Effector memory CD8-positive, alpha-beta T cell (primary cell): ENCODE data around the gene SULT1A3.
"Not testable (repeated sequence)": the region's sequence is repeated elsewhere in the genome, so short reads cannot be mapped to it uniquely, and the experiment has no call there.

ENCODE experiments used
- ATAC-seq: fragments of 150-1000 bp; cut with Tn5 transposase; replicated peaks from 2 replicates; pipeline ENCODE4 v1.10.0; 2021; ENCODE audit warnings: mild to moderate bottlenecking, moderate library complexity
- DNase-seq, 3 experiments: peaks; one replicate each; pipeline ENCODE4 v3.0.0; 2021
- H3K27ac Mint-ChIP-seq, 2 donors: one replicate each; pipeline ENCODE4 v1.8.0; 2022; ENCODE audit warnings: mild to moderate bottlenecking in 2 of 2, mixed read lengths in 2 of 2, moderate library complexity in 2 of 2
- H3K27me3 Mint-ChIP-seq, 2 donors: one replicate each; pipeline ENCODE4 v1.8.0; 2022; ENCODE audit warnings: mixed read lengths in 2 of 2
- H3K36me3 Mint-ChIP-seq: one replicate; pipeline ENCODE4 v1.8.0; 2022; ENCODE audit warnings: mild to moderate bottlenecking, moderate library complexity, mixed read lengths; ENCODE audit not compliant: insufficient read depth
- H3K4me1 Mint-ChIP-seq, 2 donors: one replicate each; pipeline ENCODE4 v1.8.0; 2022; ENCODE audit warnings: low read depth in 2 of 2, mixed read lengths in 2 of 2
- H3K4me3 Mint-ChIP-seq, 2 donors: one replicate each; pipeline ENCODE4 v1.8.0; 2022; ENCODE audit warnings: mild to moderate bottlenecking in 2 of 2, mixed read lengths in 2 of 2, moderate library complexity in 2 of 2
- H3K9me3 Mint-ChIP-seq, 2 donors: one replicate each; pipeline ENCODE4 v1.8.0; 2022; ENCODE audit warnings: mixed read lengths in 2 of 2

The SULT1A3 gene

DNA sequence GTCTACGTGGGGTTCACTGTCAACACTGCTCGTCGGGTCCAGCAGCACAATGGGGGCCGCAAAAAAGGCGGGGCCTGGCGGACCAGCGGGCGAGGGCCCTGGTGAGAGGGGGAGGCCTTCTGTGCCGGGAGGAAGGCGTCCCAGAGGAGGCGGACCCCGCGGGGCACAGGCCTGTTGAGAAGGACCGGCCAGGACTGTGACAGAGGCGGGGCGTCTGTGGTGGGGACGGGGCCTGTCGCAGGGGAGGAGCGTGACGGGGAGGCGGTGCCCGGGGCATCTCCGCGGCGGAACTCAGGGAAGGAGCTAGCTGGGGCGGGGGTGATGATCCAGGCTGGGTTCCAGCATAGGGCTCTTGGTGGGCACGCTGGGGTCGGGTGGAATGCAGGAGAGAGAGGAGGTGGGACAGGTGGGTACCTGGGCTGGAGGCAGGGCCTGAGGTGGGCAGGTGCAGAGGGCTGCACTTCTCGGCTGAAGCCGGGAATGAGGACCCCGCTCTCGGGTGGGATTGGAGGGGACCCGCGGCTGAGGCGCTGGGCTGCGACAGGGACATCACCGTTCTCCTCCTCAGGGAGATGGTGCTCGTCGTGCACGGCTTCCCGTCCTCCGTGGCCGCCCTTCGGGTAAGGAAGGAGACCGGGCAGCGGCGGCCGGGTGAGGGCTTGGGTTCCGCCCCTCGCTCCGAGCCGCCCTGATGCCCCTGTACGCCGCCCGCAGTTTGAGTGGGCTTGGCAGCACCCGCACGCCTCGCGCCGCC is 4.7 kb upstream of the SULT1A3 start:
- peak in 1 of 3 experiments; percentile 27 for DNase-seq
- H3K4me3 Mint-ChIP-seq, H3K27ac Mint-ChIP-seq, H3K36me3 Mint-ChIP-seq, H3K27me3 Mint-ChIP-seq, H3K9me3 Mint-ChIP-seq, H3K4me1 Mint-ChIP-seq: not testable (repeated sequence)
- peak; percentile 72 for ATAC-seq

GRCh38 chr16:30197001-30197400 is 2.1 kb upstream of the SULT1A3 start:
- H3K27ac Mint-ChIP-seq, H3K36me3 Mint-ChIP-seq, H3K4me3 Mint-ChIP-seq, H3K4me1 Mint-ChIP-seq, DNase-seq, H3K9me3 Mint-ChIP-seq, ATAC-seq, H3K27me3 Mint-ChIP-seq: not testable (repeated sequence)

DNA sequence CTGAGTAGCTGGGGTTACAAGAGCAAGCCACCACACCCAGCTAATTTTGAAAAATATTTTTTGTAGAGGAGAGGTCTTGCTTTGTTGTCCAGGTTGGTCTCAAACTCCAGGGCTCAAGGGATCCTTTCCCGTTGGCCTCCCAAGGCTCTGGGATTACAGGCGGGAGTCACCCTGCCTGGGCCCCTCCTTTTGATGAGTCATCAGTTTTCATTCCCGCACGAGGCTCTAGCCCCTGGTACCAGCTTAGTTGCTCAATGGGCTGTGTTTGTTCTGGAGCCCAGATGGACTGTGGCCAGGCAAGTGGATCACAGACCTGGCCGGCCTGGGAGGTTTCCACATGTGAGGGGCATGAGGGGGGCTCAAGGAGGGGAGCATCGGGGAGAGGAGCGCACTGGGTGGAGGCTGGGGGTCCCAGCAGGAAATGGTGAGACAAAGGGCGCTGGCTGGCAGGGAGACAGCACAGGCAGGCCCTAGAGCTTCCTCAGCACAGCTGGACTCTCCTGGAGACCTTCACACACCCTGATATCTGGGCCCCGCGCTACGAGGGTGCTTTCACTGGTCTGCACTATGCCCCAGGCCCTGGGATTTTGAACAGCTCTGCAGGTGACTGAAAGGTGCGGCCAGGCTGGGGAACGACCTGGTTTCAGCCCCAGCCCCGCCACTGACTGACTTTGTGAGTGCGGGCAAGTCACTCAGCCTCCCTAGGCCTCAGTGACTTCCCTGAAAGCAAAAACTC is 721 bp downstream of the SULT1A3 start:
- not testable (repeated sequence) for H3K4me1 Mint-ChIP-seq, H3K9me3 Mint-ChIP-seq, H3K4me3 Mint-ChIP-seq, H3K27ac Mint-ChIP-seq, DNase-seq, H3K36me3 Mint-ChIP-seq, ATAC-seq, H3K27me3 Mint-ChIP-seq

DNA sequence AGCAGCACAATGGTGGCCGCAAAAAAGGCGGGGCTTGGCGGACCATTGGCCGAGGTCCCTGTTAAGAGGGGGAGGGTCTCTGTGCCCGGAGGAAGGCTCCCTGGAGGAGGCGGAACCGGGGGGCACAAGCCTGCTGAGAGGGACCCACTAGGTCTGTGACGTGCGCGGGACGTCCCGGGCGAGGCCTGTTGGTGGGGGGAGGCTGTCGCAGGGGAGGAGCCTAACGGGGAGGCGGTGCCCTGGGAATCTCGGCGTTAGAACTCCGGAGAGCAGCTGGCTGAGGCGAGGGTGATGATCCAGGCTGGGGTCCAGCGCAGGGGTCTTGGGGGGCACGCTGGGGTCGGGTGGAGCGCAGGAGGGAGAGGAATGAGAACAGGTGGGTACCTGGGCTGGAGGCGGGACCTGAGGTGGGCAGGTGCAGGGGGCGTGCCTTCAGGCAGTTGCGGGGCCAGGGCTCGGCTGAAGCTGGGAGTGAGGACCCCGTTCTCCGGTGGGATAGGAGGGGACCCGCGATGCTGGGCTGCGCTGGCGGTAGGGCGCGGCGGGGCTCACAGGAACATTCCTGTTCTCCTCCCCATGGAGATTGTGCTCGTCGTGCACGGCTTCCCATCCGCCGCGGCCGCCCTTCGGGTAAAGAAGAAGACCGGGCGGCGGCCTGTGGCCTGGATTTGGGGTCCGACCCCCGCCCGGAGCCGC is 6.6 kb downstream of the SULT1A3 start:
- H3K9me3 Mint-ChIP-seq, H3K4me3 Mint-ChIP-seq, H3K36me3 Mint-ChIP-seq, H3K27ac Mint-ChIP-seq, H3K4me1 Mint-ChIP-seq, H3K27me3 Mint-ChIP-seq: not testable (repeated sequence)
- DNase-seq = peak in 2 of 3 experiments; percentile 1 to 8
- ATAC-seq = peak; percentile 57

DNA sequence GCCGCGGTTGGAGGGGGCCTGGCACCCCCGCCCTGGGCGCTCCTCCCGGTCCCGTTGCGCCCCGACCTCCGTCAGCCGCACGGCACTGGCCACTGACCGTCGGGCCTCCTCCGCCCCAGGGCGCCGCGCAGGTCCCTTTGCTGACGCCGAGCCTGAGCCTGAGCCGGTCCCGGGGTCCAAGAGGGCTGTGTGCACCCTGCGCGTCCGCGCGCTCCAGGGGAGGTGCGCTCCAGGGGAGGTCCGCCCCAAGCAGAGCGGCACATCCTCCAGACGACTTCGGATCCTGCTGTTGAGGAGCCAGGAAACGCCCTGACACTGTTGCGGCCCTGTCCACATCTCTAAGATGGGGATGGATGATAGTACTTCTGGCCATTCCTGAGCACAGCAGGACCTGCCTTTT is 7.2 kb downstream of the SULT1A3 start:
- not testable (repeated sequence) for H3K4me1 Mint-ChIP-seq, H3K4me3 Mint-ChIP-seq, H3K27ac Mint-ChIP-seq, DNase-seq, H3K27me3 Mint-ChIP-seq, H3K9me3 Mint-ChIP-seq, H3K36me3 Mint-ChIP-seq
- peak; percentile 55 for ATAC-seq

DNA sequence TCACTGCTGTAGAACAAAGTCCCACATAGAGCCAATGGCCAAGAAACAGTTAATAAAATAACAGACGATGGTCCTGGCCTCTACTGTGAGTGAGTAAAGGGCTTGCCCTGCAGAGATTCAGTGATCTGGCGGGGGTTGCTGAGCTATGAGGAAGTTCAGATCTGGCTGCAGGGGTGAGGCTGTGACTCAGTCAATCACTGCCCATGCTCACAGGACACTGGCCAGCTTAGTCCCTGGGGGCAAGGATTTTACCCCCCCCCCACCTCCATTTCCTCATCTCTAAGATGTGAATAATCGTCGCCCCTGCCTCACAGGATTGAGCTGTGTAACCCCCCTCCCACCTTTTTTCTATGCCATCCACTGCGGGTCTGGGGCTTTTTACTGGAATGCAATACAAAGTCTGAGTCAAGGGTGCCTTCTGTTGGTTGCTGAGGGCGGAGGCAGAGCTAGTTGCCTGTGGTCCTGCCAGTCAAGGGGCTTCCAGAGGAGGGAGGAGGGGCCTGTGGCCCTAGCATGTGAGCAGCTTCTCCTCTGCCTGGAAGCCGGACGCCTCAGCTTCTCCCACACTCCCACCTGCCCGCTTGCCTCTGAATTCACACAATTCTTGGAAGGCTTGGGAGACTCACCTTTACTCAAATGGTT is 8.1 kb downstream of the SULT1A3 start:
- not testable (repeated sequence) for H3K27ac Mint-ChIP-seq, H3K4me3 Mint-ChIP-seq, H3K9me3 Mint-ChIP-seq, H3K27me3 Mint-ChIP-seq, ATAC-seq, DNase-seq, H3K4me1 Mint-ChIP-seq, H3K36me3 Mint-ChIP-seq

DNA sequence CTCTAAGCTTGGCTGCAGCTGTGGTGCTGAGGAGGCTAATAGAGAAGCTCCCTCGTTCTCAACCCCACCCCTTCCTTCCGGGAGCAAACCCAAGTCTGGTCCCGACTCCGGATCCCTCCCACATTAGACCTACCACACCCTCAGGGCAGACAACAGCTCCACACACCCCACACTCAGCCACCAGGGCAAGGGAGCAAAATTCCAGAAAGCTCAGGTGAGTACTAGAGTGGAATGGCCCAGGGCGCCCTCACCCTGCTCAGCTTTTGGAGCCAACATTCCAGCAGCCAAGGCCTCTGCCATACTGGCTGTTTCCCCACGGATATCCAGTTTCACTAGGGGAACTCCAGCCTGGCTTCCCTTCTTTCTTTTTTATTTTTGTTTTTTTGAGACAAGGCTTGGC is 10.0 kb downstream of the SULT1A3 start:
- H3K4me1 Mint-ChIP-seq, H3K9me3 Mint-ChIP-seq, H3K27ac Mint-ChIP-seq, H3K27me3 Mint-ChIP-seq, H3K36me3 Mint-ChIP-seq: not testable (repeated sequence)
- ATAC-seq (peak; percentile 70), DNase-seq (peak; percentile 18 to 42 (median 20))
- peak overlapping the region; percentile 34 to 52 for H3K4me3 Mint-ChIP-seq

GRCh38 chr16:30211414-30211813 is 12.4 kb downstream of the SULT1A3 start:
- DNase-seq, H3K9me3 Mint-ChIP-seq: not testable (repeated sequence)
- peak; percentile 56 for ATAC-seq

GRCh38 chr16:30217082-30217481 is 18.0 kb downstream of the SULT1A3 start:
- not testable (repeated sequence) for ATAC-seq, H3K27me3 Mint-ChIP-seq, H3K4me1 Mint-ChIP-seq, H3K9me3 Mint-ChIP-seq, H3K4me3 Mint-ChIP-seq, H3K36me3 Mint-ChIP-seq, DNase-seq, H3K27ac Mint-ChIP-seq

More at GRCh38 chr16:30211414-30211813, 12.4 kb downstream of the SULT1A3 start:
- not testable (repeated sequence) for H3K36me3 Mint-ChIP-seq, H3K27ac Mint-ChIP-seq, H3K4me3 Mint-ChIP-seq, H3K4me1 Mint-ChIP-seq, H3K27me3 Mint-ChIP-seq

- H3K4me1 Mint-ChIP-seq, DNase-seq, H3K4me3 Mint-ChIP-seq, H3K36me3 Mint-ChIP-seq, H3K27ac Mint-ChIP-seq, H3K9me3 Mint-ChIP-seq, H3K27me3 Mint-ChIP-seq, ATAC-seq: not testable (repeated sequence)
Observed at GRCh38 chr16:30248379-30248778, 49.3 kb downstream of the SULT1A3 start, which contains the start of gene NPIPB13. NPIPB13 (minus strand) TSS chr16:30248479; CDS start chr16:30245573, 2,906 bp downstream.
